ENCODE measurements around the gene TNFSF4. TPM values are rescaled to one million over a fixed set of nuclear protein-coding genes. Genes with fewer than 3 reads are reported as not detected.
"Not testable (repeated sequence)": the region's sequence is repeated elsewhere in the genome, so short reads cannot be mapped to it uniquely, and the experiment has no call there.

The TNFSF4 gene
- total and polyA plus RNA-seq, 2 experiments from 2014 or later, result 1.4 to 2.7 TPM

- Histone ChIP-seq H3K27ac (no peak overlapping the region), H3K4me1 (ENCODE audit: low read depth) (no peaks in the 10 kb centered on the region), H3K36me3 (no peaks in the 10 kb centered on the region), H3K27me3 (no peaks in the 10 kb centered on the region), H3K9me3 (ENCODE audit: low read depth) (no peaks in the 10 kb centered on the region), H3K4me3 (no peak overlapping the region)
- no peak for TF ChIP-seq CTCF (IDR thresholded peaks at IDR 0.05; ENCODE audit: low read depth, low read length)
- DNase-seq (ENCODE audit: low read depth in 1 of 2, low spot score in 1 of 2), result no peak
Observed at GRCh38 chr1:173234899-173235298, 27.8 kb upstream of the TNFSF4 start.

GRCh38 chr1:173234434-173234833, 27.3 kb upstream of the TNFSF4 start:
- not testable (repeated sequence) for H3K4me3 ChIP-seq; H3K27me3 ChIP-seq; H3K36me3 ChIP-seq; DNase-seq (ENCODE audit: low read depth in 1 of 2, low spot score in 1 of 2); H3K4me1 ChIP-seq (ENCODE audit: low read depth); H3K27ac ChIP-seq; H3K9me3 ChIP-seq (ENCODE audit: low read depth)

GRCh38 chr1:173229031-173229430, 21.9 kb upstream of the TNFSF4 start:
- not testable (repeated sequence) for DNase-seq (ENCODE audit: low read depth in 1 of 2, low spot score in 1 of 2); H3K27me3 ChIP-seq; H3K9me3 ChIP-seq (ENCODE audit: low read depth); H3K27ac ChIP-seq; H3K36me3 ChIP-seq; H3K4me1 ChIP-seq (ENCODE audit: low read depth); H3K4me3 ChIP-seq

GRCh38 chr1:173224949-173225348, 17.8 kb upstream of the TNFSF4 start:
- no peak overlapping the region for H3K4me3 ChIP-seq
- H3K36me3 ChIP-seq, result no peaks in the 10 kb centered on the region
- DNase-seq (ENCODE audit: low read depth in 1 of 2, low spot score in 1 of 2), result no peak
- H3K4me1 ChIP-seq (ENCODE audit: low read depth), result peaks cover 5% of the 10 kb centered on the region
- no peak overlapping the region for H3K27ac ChIP-seq
- no peaks in the 10 kb centered on the region for H3K9me3 ChIP-seq (ENCODE audit: low read depth)
- no peaks in the 10 kb centered on the region for H3K27me3 ChIP-seq
- TF ChIP-seq CTCF (IDR thresholded peaks at IDR 0.05; ENCODE audit: low read depth, low read length), result no peak

- Histone ChIP-seq H3K9me3 (ENCODE audit: low read depth) (no peaks in the 10 kb centered on the region), H3K27me3 (no peaks in the 10 kb centered on the region), H3K4me3 (no peak overlapping the region), H3K36me3 (no peaks in the 10 kb centered on the region), H3K27ac (no peak overlapping the region), H3K4me1 (ENCODE audit: low read depth) (peaks cover 5% of the 10 kb centered on the region)
- no peak for TF ChIP-seq CTCF (IDR thresholded peaks at IDR 0.05; ENCODE audit: low read depth, low read length)
- no peak for DNase-seq (ENCODE audit: low read depth in 1 of 2, low spot score in 1 of 2)
Observed at GRCh38 chr1:173224280-173224892, 17.3 kb upstream of the TNFSF4 start.

- H3K27ac ChIP-seq, result no peak overlapping the region
Observed at GRCh38 chr1:173223031-173223380, 15.9 kb upstream of the TNFSF4 start.

More at GRCh38 chr1:173223031-173223380, 15.9 kb upstream of the TNFSF4 start:
- DNase-seq (ENCODE audit: low read depth in 1 of 2, low spot score in 1 of 2), result no peak
- Histone ChIP-seq H3K4me1 (ENCODE audit: low read depth) (peaks cover 5% of the 10 kb centered on the region), H3K4me3 (no peak overlapping the region), H3K27me3 (no peaks in the 10 kb centered on the region), H3K36me3 (no peaks in the 10 kb centered on the region), H3K9me3 (ENCODE audit: low read depth) (no peaks in the 10 kb centered on the region)
- TF ChIP-seq CTCF (IDR thresholded peaks at IDR 0.05; ENCODE audit: low read depth, low read length), result no peak

Measured in cardiac muscle cell (in vitro differentiated cells and primary cell).